Stimulated activated CD4-positive, alpha-beta T cell treated with anti-CD3 and anti-CD28 coated beads, Interleukin-1b, Interleukin-23, amount 100 ng/mL, for 4 hours (primary cell): ENCODE data around the gene DAZAP1.

ENCODE experiments used
- DNase-seq, 2 donors: peaks; one replicate each; pipeline ENCODE4 v3.0.0-alpha.2; 2020; ENCODE audit warnings: low read depth in 2 of 2

DAZAP1 gene

GRCh38 chr19:1456121-1456900, 48.9 kb downstream of the DAZAP1 start:
- DNase-seq: no peak

- no peak for DNase-seq
Measured at GRCh38 chr19:1457031-1457739, 49.8 kb downstream of the DAZAP1 start.

- DNase-seq: no peak
Measured at GRCh38 chr19:1457892-1458291, 50.5 kb downstream of the DAZAP1 start.

- no peak for DNase-seq
Measured at GRCh38 chr19:1459479-1459878, 52.1 kb downstream of the DAZAP1 start.

GRCh38 chr19:1460033-1460995, 52.9 kb downstream of the DAZAP1 start:
- no peak for DNase-seq

GRCh38 chr19:1461862-1462261, 54.5 kb downstream of the DAZAP1 start:
- DNase-seq: no peak

GRCh38 chr19:1465191-1466016, 58.0 kb downstream of the DAZAP1 start:
- DNase-seq: no peak

- no peak for DNase-seq
Measured at GRCh38 chr19:1466018-1466460, 58.7 kb downstream of the DAZAP1 start.

GRCh38 chr19:1466461-1467214, 59.3 kb downstream of the DAZAP1 start:
- DNase-seq: no peak

- no peak for DNase-seq
Measured at GRCh38 chr19:1467215-1467489, 59.8 kb downstream of the DAZAP1 start.

GRCh38 chr19:1467490-1468273, 60.3 kb downstream of the DAZAP1 start:
- no peak for DNase-seq

GRCh38 chr19:1468274-1468820, 61.0 kb downstream of the DAZAP1 start:
- no peak for DNase-seq

GRCh38 chr19:1468821-1469254, 61.5 kb downstream of the DAZAP1 start:
- DNase-seq: peak in 1 of 2 donors; percentile 52

GRCh38 chr19:1469255-1470054, 62.1 kb downstream of the DAZAP1 start:
- no peak for DNase-seq

GRCh38 chr19:1470055-1470304, 62.6 kb downstream of the DAZAP1 start:
- no peak for DNase-seq

- peak; percentile 69 to 72 for DNase-seq
Measured at GRCh38 chr19:1470305-1471009, 63.1 kb downstream of the DAZAP1 start.

GRCh38 chr19:1471010-1471514, 63.7 kb downstream of the DAZAP1 start:
- no peak for DNase-seq
